ENCODE data around the gene GALNT5. TPM values are rescaled to one million over a fixed set of nuclear protein-coding genes. Genes with fewer than 3 reads are reported as not detected.
A peak's percentile ranks its signal among the peaks of the same experiment; 100 is the strongest.

Gene GALNT5
- total RNA-seq, 1 donor from 2014 or later = 27.1 TPM

- no peak for DNase-seq (ENCODE audit: low read depth)
Measured at GRCh38 chr2:157325786-157326185, 68.3 kb downstream of the GALNT5 start, which contains the start of gene ERMN. ERMN (minus strand) TSS chr2:157325824; CDS start chr2:157325642, 182 bp downstream.

GRCh38 chr2:157326698-157327097 is 69.2 kb downstream of the GALNT5 start:
- peak; percentile 26 for DNase-seq (ENCODE audit: low read depth)

GRCh38 chr2:157327200-157327599 is 69.7 kb downstream of the GALNT5 start:
- DNase-seq (ENCODE audit: low read depth) = no peak

- peak; percentile 86 for DNase-seq (ENCODE audit: low read depth)
Measured at GRCh38 chr2:157327621-157328500, 70.4 kb downstream of the GALNT5 start.

- DNase-seq (ENCODE audit: low read depth) = no peak
Measured at GRCh38 chr2:157329524-157329923, 72.0 kb downstream of the GALNT5 start.

- no peak for DNase-seq (ENCODE audit: low read depth)
Measured at GRCh38 chr2:157333304-157334047, 76.0 kb downstream of the GALNT5 start.

- no peak for DNase-seq (ENCODE audit: low read depth)
Measured at GRCh38 chr2:157334335-157334734, 76.8 kb downstream of the GALNT5 start.

- no peak for DNase-seq (ENCODE audit: low read depth)
Measured at GRCh38 chr2:157334797-157335196, 77.3 kb downstream of the GALNT5 start.

- peak; percentile 52 for DNase-seq (ENCODE audit: low read depth)
Measured at GRCh38 chr2:157336137-157337010, 78.9 kb downstream of the GALNT5 start.

- DNase-seq (ENCODE audit: low read depth) = no peak
Measured at GRCh38 chr2:157337978-157338377, 80.5 kb downstream of the GALNT5 start.

- DNase-seq (ENCODE audit: low read depth) = peak; percentile 78
Measured at GRCh38 chr2:157339965-157340655, 82.6 kb downstream of the GALNT5 start.

- peak; percentile 89 for DNase-seq (ENCODE audit: low read depth)
Measured at GRCh38 chr2:157341381-157341780, 83.9 kb downstream of the GALNT5 start.

GRCh38 chr2:157345647-157346389 is 88.3 kb downstream of the GALNT5 start:
- DNase-seq (ENCODE audit: low read depth) = no peak

GRCh38 chr2:157348291-157348921 is 90.9 kb downstream of the GALNT5 start:
- DNase-seq (ENCODE audit: low read depth) = no peak

- no peak for DNase-seq (ENCODE audit: low read depth)
Measured at GRCh38 chr2:157349949-157350515, 92.5 kb downstream of the GALNT5 start.

- peak; percentile 34 for DNase-seq (ENCODE audit: low read depth)
Measured at GRCh38 chr2:157355618-157356017, 98.1 kb downstream of the GALNT5 start.

GRCh38 chr2:157359628-157360027 is 102.1 kb downstream of the GALNT5 start:
- no peak for DNase-seq (ENCODE audit: low read depth)

GRCh38 chr2:157361526-157361925 is 104.0 kb downstream of the GALNT5 start:
- DNase-seq (ENCODE audit: low read depth) = no peak

- DNase-seq (ENCODE audit: low read depth) = no peak
Measured at GRCh38 chr2:157362627-157363026, 105.1 kb downstream of the GALNT5 start.

Data from myocyte (in vitro differentiated cells).